NCI-H1436 treated with DMSO at 0.1 percent for 48 hours (cell line): ENCODE results near the gene SYVN1.
A peak's percentile ranks its signal among the peaks of the same experiment; 100 is the strongest.

Experiments used
- DNase-seq: peaks from one replicate; lab custom pipeline; 2025; lab: John Stamatoyannopoulos, UW

SYVN1 gene

DNA sequence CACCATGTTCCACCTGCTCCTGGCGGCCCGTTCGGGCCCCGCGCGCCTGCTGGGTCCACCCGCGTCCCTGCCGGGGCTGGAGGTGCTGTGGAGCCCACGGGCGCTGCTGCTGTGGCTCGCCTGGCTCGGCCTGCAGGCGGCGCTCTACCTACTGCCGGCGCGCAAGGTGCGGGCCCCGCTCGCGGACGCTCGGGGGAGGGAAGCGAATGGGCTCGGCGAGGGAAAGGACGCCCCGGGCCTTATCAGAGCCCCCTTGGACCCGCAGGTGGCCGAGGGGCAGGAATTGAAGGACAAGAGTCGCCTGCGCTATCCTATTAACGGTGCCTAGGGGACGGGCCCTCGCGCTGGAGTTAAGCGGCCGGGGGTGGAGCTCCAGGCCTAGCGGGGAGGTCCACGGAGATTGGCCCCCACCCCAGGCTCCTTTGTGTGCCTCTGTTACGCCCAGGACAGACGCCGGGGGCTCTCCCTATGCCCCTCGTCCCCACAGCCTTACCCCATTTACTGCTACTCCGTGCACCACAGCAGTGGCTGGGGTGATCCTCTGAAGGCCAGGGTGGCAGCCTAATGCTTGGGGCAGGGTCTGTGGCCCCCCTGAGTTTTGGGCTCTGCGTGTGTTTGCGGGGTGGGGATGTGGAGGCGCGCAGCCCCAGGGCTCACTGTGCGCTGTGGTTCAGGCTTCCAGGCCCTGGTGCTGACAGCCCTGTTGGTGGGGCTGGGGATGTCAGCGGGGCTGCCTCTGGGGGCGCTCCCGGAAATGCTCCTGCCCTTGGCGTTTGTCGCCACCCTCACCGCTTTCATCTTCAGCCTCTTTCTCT is 21.6 kb downstream of the SYVN1 start:
- no peak for DNase-seq

DNA sequence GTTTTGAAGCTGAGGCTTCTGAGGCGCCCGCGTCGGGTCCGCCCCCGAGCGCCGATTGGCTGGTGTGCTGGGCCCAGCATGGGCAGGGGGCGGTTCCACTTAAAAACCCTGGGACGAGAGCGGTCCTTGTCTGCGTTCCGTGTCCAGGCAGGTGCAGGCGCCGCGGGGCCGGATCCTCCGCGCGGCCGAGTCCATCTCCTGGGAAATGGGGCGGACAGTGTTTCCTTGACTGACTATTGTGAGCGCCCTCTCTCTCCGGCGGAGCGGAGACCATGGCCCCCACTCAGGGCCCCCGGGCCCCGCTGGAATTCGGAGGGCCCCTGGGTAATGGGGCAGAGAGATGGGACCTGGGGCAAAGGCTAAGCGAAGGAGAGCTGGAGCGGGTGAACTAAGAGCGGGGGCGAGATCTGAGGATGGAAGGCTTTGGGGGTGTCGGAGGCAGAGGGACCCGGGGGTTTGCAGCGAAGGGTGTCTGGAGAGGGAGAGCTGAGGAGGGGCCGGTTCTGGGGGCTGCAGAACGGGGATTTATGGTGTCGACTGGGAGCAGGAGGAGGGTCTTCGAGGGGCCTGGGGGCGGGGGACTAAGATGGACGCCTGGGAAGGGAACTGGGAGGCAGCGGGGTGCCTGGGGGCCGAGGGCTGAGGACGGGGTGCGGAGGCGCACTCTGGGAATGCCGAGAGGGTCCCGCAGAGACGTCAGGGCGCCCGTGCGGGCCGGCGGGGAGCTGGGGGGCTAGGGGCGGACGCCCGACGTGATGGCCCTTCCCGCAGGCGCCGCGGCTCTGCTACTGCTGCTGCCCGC is 22.4 kb downstream of the SYVN1 start, which contains the start of gene TM7SF2:
TM7SF2 (plus strand) TSS at position 129 of the 802 bp plus-strand sequence; CDS start at position 273, 144 bp downstream.
- peak; percentile 85 for DNase-seq

- no peak for DNase-seq
These were observed 23.1 kb downstream of the SYVN1 start for GRCh38 chr11:65111159-65111743.

GRCh38 chr11:65110354-65110861 is 23.9 kb downstream of the SYVN1 start:
- DNase-seq, result peak; percentile 13

- no peak for DNase-seq
These were observed 24.8 kb downstream of the SYVN1 start for GRCh38 chr11:65109231-65110198.

DNA sequence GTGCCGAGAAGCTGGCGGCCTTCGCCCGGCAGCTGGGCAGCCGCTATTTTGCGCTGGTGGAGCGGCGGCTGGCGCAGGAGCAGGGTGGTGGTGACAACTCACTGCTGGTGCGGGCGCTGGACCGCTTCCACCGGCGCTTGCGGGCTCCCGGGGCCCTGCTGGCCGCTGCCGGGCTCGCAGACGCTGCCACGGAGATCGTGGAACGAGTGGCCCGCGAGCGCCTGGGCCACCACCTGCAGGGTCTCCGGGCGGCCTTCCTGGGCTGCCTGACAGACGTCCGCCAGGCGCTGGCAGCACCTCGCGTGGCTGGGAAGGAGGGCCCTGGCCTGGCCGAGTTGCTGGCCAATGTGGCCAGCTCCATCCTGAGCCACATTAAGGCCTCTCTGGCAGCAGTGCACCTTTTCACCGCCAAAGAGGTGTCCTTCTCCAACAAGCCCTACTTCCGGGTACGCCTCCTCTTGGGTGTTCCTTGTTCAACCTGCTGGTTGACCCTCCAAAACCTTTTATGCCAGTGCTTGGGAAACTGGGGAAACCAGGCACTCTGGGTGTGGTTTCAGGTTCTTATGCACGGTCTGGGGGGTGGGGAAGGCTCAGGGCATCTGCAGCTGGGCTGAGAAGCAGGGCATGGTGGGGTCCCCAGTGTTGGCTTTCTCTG is 25.7 kb downstream of the SYVN1 start:
- no peak for DNase-seq

DNA sequence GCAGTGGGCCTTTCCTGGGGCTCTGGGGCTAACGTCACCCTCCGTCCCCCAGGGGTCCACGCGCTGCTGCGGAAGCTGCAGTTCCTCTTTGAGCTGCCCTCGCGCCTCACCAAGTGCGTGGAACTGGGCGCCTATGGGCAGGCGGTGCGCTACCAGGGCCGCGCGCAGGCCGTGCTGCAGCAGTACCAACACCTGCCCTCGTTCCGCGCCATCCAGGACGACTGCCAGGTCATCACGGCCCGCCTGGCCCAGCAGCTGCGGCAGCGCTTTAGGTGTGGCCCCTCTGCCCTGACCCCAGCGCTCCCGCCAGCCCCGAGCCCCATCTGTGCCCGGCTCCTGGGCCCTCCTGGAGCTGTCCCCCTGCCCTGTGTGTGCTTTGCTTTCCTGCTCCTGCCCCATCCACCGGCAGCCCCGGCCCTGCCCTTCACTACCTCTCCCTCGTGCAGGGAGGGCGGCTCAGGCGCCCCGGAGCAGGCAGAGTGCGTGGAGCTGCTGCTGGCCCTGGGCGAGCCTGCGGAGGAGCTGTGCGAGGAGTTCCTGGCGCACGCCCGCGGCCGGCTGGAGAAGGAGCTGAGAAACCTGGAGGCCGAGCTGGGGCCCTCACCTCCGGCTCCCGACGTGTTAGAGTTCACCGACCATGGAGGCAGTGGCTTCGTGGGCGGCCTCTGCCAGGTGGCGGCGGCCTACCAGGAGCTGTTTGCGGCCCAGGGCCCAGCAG is 26.4 kb downstream of the SYVN1 start:
- no peak for DNase-seq

GRCh38 chr11:65107078-65107477 is 27.2 kb downstream of the SYVN1 start:
- no peak for DNase-seq

DNA sequence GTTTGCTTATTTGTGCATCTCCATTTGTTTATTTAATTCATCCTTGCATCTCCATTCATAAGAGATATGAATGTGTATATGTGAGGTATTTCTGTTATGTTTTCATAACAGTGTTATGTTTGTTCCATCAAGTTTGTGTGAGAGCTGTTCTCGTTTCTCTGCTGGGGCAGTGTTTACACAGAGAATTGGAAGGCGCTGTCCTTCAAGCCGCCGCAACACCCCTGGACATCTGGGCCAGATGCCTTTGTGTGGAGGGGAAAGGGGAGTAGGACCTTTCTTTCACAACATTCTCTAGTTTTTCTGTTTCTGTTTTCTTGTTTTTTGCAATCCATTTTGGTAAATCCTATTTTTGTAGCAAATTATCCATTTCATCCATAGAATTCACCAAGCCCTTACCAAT is 29.7 kb downstream of the SYVN1 start:
- no peak for DNase-seq

DNA sequence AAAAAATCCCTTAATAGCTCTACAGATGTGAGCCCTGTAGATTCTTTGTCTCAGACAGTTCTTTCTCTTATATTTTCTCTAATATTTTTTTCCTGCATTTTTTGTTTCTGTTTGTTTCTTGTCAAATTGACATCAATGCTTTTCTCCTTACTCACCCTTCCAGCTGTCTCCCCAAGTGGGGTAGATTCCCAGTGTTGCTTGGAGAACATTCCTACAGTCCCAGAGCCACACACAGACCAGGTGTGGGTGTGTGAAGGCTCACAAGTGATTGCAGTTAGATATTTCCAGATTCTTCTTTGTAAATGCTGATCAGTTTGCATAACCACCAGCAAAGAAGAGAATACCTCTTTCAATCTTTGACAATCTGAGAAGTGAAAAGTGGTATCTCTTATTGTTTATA is 30.8 kb downstream of the SYVN1 start:
- no peak for DNase-seq

DNA sequence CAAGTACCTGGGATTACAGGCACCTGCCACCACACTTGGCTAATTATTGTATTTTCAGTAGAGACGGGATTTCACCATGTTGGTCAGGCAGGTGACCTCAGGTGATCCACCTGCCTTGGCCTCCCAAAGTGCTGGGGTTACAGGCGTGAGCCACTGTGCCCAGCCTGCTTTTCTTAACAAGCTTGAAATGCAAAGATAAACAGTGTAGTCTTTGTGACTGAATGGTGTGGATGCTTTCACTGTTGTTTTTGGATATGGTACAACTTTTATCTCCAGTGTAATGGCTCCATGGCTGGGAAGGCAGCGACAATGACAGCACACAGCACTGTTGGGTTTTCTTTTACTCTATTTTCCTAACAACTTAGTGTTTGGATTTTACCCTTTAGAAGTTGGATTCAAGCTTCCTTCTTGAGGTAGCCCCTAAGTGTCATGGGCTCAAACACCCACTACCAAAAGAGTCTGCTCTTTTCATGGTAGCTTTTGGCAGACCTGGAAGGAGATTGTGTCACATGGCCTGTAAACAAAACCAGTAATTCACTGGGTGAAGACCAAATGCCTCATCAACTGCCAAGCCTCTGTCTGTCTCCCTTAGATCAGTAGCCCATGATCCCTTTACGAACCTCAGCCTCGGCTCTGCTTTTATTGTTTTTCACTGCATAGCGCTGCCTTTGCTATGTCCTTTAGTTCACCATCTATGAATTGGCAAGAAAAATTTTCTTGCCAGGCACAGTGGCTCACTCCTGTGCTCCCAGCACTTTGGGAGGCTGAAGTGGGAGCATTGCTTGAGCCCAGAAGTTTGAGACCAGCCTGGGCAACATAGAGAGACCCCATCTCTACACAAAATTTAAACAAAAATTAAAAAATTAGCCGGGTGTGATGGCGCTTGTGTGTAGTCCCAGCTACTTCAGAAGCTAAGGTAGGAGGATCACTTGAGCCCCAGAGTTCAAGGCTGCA is 31.9 kb downstream of the SYVN1 start:
- no peak for DNase-seq

DNA sequence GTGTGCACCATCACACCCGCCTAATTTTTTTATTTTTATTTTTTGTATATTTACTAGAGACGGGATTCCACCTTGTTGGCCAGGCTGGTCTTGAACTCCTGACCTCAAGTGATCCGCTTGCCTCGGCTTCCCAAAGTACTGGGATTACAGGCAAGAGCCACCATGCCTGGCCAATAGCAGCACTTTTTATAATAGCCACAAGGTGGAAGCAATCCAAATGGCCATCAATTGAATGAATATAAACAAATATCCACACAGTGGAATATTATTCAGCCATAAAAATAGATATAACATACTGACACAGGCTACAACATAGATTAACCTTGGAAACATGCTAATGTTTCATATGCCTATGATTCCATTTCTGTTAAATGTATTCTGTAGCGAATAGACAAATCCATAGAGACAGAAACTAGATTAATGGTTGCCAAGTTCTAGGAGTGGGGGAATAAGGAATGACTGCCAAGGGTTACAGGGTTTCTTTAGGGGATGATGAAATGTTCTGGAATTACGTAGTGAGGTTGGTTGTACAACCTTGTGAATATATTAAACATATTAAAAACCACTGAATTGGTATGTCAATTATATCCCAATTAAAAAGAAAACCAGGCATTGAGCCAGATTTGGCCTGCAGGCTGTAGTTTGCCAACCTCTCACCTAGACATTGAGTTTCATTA is 33.5 kb downstream of the SYVN1 start:
- no peak for DNase-seq

- DNase-seq, result no peak
These were observed 37.4 kb downstream of the SYVN1 start for GRCh38 chr11:65096926-65097325.

- DNase-seq, result peak; percentile 67
These were observed 38.1 kb downstream of the SYVN1 start, which contains the start of gene VPS51 for GRCh38 chr11:65095974-65096806. Gene VPS51, plus strand, starts transcription at chr11:65096214. Its CDS starts 37 bp downstream, at chr11:65096251.

- no peak for DNase-seq
These were observed 38.9 kb downstream of the SYVN1 start for GRCh38 chr11:65095427-65095826.

GRCh38 chr11:65090628-65091027 is 43.7 kb downstream of the SYVN1 start:
- DNase-seq, result no peak

GRCh38 chr11:65089621-65090020 is 44.7 kb downstream of the SYVN1 start:
- no peak for DNase-seq
